Activated gamma-delta T cell (primary cell): ENCODE data around the gene EDAR.

Experiments
- DNase-seq: peaks from one replicate; lab custom pipeline; 2025; lab: John Stamatoyannopoulos, UW

Gene EDAR

GRCh38 chr2:108967757-108968156 lies 21.3 kb downstream of the EDAR start:
- DNase-seq, result no peak

DNA sequence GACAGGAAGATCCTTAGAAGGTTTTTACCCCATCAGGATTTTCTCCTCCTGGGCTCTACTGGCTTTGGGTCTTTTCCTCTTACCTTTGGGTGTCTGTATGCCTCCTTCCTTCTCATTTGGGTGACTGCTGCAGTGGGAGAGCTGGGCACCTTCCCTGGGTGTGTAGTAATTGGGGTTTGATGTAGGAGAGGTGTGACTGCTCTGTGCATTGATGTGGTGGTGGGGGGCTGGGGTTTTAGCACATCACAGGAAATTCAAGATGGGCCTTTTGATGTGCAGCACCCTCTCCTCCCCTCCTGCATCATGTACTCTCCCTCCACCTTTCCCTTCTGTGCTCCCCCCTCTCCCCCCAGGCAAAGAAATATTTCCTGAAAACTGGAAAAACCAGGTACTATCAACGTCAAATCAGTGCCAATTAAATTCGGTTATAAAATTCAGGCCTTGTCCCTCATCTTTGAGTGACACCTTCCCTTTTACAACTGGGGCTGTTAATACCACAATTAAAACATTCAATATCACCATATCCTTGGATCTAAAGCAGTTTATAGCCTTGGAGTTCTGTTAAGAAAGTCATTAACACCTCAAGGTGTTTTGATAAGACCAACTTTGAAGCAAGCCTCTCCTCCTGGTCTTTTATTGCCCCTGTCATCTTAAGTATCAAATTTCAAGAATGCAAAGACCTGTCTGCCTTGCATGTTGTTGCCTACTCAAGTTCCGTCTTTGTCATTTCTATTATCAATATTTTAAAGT lies 23.3 kb downstream of the EDAR start:
- DNase-seq, result no peak

DNA sequence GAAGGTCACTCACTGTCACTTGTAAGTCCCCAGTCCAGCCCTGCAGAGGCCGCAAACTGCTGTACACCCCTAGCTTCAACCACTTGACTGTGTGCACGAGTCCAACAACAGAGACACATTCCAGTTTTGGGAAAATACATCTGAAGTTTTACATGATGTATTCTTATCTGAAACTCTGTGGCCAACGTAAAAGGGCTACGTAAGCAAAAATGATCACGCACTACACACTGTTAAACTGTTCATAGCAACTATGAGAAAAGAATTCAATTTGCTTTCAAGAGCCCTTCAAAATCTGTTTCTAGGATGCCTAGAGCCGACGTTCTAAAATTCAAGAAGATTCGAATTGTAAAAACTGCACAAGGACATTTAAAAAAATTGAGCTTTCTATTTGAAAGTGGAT lies 26.0 kb downstream of the EDAR start:
- DNase-seq, result no peak

DNA sequence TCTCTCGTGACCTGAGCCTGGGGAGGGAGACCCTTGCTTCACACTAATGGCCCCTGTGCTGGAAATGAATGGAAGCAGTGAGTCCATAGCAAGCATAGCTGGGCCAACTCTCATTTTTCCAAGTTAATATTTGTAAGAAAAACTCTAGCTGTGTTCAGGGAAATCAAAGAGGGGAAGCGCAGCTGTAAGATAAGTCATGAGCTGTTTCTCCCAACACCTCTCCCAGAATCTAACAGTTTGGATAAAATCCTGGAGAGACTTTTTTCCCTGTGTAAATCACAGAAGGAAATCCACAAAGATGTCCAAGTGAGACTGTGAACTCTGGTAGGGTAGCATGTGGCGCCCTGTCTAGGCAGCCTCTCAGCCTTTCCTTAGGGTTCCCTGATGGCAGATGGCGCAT lies 27.2 kb downstream of the EDAR start:
- no peak for DNase-seq

- DNase-seq, result no peak
Measured at GRCh38 chr2:108960006-108960405, 29.0 kb downstream of the EDAR start.

- no peak for DNase-seq
Measured at GRCh38 chr2:108959401-108959800, 29.6 kb downstream of the EDAR start.

DNA sequence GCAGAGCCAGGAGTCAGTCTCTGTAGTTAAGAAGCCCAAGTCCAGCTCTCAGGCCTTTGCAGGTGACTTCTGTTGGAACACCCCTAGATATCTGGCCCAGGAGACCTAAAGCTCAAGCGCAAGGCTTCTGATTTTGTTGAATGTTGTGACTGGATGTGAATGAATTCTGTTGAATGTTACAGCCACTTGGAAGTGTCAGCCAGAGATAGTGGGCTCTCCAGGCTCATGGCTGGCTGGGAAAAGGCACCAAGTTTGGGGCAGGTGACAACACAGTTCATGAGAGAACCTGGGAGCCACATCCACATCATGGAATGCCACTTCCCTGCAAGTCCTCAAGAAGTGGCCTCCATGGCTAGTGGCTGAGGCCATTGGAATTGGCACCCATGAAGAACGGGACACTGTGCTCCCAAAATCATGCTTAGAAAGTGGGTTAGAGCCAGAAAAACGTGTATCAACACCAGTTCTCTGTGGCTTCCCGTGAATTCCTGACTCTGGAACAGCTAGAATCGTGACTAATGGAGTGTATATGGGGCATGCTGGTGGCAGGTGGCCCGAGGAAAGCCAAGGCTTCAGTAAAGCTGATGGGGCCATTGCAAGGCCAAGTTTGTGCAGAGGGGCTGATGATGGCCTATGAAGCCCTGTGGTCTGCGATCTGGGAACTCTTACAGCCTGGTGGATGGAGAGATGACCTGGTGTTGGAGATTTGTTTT lies 30.2 kb downstream of the EDAR start:
- DNase-seq, result no peak

DNA sequence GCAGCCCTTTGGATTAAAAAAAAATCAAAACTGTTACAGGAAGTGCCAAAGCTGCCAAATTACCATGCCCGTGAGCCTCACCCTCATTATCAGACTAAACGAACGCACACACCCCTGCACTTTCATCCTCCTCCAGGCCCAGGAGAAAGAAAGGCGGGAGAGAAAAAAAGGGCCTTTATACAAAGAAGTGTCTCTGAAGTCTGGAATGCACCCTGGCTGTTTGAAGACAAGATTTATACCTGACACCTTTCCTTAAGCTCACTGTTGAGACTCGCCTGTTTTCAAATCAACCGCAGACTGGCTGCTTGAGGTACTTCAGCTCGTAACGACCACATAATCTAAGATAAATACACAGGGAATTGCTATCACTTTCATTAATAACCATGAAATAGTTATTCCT lies 31.0 kb downstream of the EDAR start:
- DNase-seq, result no peak

GRCh38 chr2:108956375-108956774 lies 32.6 kb downstream of the EDAR start:
- DNase-seq, result no peak

GRCh38 chr2:108950369-108951135 lies 38.5 kb downstream of the EDAR start:
- no peak for DNase-seq

- DNase-seq, result no peak
Measured at GRCh38 chr2:108949316-108950239, 39.4 kb downstream of the EDAR start.

- DNase-seq, result no peak
Measured at GRCh38 chr2:108947271-108947907, 41.6 kb downstream of the EDAR start.

DNA sequence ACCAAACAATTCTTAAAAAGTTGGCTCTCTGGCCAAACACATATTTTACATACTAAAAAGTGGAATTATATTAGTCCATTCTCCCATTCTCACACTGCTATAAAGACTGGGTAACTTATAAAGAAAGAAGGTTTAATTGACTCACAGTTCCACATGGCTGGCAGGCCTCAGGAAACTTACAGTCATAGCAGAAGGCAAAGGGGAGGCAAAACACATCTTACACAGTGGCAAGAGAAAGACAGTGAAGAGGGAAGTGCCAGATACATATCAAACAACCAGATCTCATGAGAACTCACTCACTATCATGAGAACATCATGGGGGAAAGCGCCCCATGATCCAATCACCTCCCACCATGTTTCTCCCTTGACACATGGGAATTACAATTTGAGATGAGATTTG lies 42.6 kb downstream of the EDAR start:
- DNase-seq, result no peak

DNA sequence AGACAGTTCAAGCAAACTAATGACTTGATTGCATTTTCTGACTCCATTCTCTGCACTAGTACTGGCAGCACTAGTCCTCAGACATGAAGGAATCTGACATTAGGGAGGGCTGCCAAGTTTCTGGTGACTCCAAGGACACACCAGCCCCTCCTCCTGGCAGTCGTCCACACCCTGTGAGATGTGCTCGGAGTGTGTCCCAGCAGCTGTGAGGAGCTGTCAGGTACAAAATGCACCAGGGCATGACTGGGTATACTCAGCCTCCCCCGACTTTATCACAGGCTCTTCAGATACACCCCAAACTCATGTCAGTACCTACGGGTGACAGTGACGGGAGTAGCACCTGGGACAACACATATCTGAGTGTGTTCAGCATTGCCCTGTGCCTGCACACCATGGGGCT lies 43.1 kb downstream of the EDAR start:
- DNase-seq, result no peak

DNA sequence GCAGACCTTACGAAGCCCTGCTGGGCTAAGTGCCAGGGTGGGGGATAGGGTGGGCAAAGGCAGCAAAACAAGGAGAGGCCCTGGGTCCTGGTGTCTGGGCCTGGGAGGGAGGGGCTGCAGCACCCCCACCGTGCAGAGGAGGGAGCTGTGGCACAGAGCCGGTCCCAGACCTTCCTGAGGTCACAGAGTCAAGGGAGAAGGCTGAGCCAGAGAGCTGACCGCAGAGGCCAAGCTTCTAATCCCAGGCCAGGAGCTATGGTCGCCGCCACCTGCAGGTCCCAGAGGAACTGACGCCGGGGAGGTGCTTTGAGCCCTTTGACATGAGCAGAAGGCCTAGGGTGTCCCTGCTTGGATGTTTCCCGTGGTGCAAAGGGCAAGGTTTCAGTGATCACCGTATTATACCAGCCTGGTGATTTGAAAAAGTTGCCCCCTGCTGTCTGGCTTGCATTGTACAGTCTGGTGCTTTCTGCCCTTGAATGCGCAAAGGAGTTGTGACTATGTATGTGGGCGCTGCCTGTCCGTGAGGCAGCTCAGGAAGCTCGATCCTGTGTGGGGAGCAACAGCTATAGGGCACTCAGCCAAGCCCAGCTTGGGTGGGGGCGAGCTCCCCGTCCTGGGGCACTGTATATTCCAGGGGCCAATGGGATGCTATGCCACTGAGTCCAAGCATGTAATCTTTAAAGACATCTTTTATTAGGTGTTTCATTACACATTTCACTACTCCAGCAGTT lies 44.3 kb downstream of the EDAR start:
- no peak for DNase-seq

GRCh38 chr2:108943751-108944150 lies 45.3 kb downstream of the EDAR start:
- DNase-seq, result no peak

DNA sequence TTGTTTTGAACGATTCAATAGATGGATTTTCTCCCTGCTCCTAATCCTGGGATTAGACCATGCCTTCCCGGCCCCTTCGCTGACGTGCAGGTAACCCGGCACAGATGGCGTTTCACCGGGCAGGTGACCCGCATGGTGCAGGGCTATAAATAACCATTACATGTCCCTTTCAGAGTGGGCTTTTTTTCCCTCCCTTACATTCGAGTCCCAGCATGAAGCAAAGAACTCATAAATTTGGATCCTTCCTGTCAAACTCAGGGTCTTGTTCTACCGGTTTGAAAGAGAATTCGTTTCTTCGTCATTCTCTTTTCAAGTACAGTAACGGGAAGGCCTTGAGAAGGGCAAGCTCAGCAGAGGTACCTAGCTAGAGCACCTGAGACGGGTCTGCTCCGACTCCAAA lies 46.1 kb downstream of the EDAR start:
- DNase-seq, result no peak

DNA sequence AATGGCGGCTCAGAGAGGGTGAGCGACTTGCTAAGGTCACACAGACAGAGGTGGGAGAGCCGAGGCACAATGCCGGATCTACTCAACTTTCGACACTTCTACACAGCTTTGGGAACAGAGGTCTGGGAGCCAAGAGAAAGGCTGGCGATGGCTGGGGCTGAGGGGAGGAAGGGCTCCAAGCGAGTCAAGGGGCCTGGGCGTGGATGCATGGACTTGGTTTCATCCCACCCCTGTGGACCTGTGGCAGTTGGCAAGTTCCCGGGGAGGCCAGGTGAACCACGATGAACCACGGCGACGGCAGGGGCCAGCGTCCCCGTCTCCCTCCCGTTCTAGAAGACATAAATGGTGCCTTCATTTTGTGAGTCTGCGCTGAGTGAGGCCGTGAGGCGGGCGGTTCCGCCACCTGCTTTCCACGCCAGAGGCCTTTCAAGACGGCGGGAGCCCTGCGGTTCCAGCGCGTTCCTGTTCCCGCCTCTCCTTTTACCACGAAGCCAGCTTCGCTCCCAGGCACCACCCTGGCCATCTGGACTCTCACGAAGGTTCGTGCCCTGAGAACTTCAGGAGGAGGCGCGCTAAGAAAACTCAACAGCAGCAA lies 46.7 kb downstream of the EDAR start:
- no peak for DNase-seq

- DNase-seq, result no peak
Measured at GRCh38 chr2:108941767-108942166, 47.3 kb downstream of the EDAR start.

DNA sequence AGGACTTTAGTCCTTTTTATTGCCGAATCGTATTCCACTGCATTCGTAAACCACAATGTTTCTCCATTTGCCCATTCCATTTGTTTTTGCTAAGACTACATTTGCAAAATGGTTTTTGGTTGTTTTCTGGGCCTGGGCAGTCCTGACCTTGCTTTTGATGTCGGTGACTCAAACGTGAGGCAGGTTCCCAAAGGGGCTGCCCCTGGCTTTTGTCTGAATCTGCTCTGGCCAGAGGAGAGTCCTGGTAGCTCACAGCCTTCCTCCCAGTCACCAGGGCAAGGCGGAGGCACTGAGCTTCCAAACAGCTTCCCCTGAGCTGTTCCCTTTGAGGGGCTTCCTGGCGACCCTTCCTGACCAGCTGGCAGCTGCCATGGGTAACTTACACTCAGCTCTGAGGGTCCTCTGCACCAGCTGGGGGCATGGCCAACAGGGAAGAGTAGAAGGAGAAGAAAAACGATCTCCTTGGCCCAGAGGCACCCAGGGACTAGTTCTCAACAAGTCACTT lies 47.8 kb downstream of the EDAR start:
- no peak for DNase-seq
